ENCODE data around the gene HILPDA.
"Not testable (repeated sequence)": the region's sequence is repeated elsewhere in the genome, so short reads cannot be mapped to it uniquely, and the experiment has no call there.

Gene HILPDA

DNA sequence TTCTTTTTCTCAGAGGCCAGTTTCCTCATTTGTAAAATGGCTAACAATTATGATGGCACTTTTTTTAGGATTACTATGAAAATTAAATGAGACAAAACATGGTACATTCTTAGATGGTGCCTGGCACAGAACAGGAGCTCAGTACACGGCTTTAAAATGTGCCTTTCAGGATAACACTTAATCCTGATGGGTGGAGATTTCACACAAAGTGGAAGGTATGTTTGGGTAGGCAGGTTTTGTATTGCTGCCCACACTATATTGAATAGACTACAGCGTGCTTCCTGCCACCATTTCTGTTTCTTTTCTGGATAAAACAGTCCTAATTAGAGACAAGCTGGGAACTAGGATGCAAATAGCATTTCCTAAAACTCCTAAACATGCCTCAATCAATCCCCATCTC, 23.9 kb upstream of the HILPDA start:
- DNase-seq (ENCODE audit: low spot score), result no peak

DNA sequence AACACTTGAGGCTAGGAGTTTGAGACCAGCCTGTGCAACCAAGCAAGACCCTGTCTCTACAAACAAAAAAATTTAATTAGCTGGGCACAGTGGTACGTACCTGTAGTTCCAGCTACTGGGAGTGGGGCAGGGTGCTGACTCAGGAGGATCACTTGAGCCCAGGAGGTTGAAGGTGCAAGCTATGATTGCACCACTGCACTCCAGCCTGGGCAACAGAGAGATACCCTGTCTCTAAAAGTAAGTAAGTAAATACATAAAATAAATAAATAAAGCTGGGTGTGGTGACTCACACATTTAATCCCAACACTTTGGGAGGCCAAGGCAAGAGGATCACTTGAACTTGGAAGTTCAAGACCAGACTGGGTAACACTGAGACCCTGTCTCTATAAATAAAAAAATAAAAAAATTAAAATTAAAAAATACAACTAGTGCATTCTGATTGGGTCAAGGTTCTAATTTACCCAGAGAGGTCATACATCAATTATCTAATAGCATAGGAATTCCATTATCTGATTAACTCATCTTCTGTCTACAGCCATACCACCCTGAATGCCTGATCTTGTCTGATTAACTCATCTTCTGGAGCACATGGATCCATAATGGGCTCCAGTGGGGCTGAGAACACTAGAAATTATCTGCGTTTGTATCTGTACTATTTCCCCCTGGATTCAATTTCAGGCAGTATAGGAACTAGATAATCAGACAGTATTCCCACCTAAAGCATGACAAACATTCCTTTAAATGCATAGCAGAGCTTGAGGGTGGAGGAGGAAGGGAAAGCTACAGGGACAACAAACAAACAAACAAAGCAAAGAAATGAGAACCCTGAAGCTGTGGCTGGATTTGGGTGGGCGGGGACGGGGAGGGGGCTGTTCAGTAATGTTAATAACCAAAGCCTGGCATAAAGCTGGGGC, 21.0 kb upstream of the HILPDA start:
- no peak for DNase-seq (ENCODE audit: low spot score)

DNA sequence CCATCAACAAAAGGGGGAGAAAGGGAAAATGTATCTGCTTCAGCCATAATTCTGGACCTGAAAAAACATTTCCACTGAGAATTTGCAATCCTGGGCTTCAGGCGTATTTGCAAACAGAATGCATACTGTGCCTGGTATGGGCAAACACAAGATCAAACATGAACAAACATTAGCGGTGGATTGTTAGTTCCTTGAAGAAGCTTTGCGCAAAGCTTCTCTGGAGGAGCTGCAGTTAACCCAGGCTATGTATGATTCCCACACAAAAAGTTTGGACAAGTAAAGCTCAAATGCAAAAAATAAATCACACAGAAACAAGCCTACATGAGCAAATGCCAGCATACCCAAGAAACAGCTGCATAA, 20.4 kb upstream of the HILPDA start:
- no peak for DNase-seq (ENCODE audit: low spot score)

DNA sequence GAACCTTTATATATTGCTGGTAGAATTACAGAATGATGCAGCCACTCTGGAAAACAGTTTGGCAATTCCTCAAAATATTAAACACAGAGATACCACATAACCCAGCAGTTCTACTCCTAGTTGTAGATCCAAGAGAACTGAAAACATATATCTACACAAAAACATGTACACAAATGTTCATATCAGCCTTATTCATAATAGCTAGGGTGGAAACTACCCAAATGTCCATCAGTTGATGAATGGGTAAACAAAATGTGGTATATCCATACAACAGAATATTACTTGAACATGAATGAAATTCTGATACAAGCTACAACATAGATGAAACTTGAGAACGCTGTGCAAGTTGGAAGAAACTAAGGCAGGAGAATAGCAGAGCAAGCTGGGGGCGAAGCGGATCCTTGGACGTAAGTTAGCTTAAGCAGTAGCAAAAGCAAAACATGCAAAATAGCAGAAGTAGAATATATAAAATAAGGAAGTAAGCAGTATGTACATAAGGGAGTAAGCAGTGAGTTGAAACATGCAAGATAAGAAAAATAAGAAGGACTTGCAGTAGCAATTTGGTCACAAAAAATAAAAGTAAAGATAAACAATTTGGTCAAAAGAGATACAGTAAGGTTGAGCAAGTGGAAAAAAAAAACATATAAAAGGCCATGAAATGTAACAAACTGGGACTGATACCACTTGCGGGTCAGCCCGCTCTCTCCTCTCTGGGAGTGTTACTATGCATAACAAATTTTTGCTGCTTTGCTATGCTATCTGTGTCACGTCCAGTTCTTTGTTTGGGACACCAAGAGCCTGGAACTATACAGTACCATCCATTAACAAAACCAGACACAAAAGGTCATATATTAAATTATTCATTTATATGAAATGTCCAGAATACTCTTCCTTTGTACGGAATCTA, 18.0 kb upstream of the HILPDA start:
- no peak for DNase-seq (ENCODE audit: low spot score)

DNA sequence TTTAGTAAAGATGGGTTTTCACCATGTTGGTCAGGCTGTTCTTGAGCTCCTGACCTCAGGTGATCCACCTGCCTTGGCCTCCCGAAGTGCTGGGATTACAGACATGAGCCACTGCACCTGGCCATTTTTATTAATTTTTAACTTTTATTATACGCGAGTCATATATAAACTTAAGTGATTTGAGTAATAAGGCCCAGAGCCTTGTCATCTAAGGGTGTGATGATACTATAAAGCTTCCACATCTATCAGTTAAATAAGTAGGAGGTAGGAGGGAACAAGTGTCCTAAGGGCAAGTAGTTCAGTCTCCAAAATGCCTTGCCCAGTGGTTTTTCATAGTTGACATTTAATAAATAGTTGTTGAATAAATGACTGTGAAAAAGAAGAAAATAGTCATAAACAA, 13.3 kb upstream of the HILPDA start:
- DNase-seq (ENCODE audit: low spot score), result no peak

DNA sequence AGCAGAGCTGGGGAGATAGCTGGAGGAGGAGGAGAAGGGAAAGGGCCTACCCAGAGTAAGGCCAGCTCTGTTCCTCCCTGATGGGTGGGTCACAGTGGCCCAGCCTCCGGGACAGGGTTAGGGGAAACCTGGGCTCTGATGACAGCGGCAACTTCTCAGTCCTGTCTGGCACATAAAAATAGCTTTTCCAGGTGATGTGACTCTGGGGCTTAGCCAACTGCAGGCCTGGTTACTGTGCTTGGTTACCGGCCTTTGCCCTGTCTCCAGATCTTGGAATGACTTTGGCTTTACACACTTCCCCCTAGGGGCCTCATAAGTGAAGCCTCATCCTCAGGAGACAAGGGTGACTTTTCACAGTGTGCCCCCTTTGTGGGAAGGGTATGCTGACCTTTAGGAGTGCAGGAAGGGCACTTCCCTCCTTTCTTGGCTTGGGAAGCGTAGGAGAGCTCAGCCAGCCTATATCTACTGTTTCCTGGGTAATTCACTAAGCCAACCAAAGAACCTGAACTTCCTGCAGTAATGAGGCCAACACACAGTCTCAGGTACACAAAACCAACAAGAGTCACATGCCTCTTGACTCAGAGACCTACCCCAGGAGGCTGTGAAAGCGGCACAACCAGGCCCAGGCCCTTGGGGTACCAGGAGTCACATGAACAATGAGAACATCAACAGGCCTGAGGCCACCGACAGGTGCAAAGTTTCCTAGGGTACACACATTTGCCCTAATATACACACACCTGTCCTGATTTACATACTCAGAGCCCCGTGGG, 11.7 kb upstream of the HILPDA start:
- DNase-seq (ENCODE audit: low spot score), result no peak

DNA sequence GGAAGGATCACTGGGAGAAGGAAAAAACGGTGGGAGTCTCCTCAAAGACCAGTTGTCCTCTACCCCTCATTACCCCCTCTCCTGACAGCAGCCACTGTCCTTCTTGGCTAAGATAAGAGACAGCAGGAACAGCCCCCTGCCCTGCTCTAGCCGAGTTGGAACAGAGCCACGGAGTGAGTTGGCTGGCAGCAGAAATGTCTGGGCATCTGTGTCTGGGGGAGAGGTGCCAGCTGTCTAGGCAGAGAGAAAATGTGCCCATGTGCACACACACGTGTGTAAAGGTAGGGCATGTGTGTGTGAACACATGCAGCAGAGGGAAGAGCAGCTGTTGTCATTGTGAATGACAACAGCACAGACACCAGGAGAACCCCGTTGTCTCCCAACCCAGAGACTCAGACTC, 9.4 kb upstream of the HILPDA start:
- no peak for DNase-seq (ENCODE audit: low spot score)

DNA sequence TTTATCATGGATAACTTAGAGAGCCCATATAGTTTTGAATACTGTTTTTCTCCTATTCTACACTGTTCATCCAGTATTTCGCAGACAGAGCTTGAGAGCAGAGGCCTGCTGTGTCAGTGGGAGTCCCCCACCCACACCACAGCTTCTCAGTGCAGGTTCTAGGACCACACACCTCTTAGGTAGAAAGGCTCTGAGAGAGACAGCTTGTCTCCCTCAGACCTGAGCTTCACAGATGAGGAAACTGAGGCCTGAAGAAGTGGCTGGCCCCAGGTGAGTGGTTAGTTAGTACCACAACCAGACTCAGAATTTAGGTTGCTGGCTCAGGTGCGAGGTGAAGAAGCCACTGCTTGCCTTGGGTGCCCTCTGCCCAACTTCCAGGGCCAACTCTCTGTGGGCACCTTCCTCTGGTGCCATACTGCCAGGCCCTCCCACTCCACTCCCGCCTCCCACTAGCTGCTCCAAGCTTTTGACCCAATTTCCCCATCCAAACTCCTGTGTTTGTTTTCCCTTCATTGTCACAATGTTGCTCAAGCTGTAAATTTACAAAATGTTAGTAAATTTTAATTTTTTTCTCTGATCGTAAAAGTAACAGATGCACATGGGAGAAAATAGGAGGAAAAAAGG, 7.6 kb upstream of the HILPDA start:
- no peak for DNase-seq (ENCODE audit: low spot score)

DNA sequence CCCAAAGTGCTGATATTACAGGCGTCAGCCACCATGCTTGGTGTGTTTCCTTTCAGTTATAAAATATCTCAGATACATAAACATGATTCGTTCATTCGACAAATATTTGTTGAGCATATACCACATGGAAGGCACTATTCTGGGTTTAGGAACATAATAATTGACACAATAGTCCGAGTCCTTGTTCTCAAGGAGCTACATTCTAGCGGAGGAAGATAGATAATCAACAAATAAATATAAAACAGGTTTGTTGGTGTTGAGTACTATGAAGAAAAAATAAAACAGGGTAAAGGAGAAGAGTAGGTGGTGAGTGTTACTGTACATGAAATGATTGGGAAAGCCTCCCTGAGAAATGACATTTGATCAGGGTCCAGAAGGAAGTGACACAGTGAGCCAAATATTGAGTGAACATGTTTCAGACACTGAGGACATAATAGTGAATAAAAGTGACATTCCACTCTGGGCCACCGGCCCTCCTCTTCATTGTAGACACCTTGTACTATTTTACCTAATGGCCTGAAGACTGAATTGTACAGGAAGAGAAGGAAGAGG, 6.9 kb upstream of the HILPDA start:
- DNase-seq (ENCODE audit: low spot score), result no peak

DNA sequence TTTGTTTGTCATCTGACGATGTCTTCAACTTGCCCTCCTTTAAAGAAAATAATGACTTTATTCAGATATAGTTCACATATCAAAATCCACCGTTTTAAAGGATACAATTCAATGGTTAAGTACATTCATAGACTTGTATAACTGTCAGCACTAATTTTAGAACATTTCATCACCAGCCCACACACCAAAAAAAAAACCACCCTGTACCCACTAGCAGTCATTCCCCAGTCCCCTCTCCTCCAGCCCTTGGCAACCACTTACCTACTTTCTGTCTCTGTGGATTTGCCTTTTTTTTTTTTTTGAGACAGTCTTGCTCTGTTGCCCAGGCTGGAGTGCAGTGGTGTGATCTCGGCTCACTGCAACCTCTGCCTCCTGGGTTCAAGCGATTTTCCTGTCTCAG, 5.3 kb upstream of the HILPDA start:
- DNase-seq (ENCODE audit: low spot score), result no peak

DNA sequence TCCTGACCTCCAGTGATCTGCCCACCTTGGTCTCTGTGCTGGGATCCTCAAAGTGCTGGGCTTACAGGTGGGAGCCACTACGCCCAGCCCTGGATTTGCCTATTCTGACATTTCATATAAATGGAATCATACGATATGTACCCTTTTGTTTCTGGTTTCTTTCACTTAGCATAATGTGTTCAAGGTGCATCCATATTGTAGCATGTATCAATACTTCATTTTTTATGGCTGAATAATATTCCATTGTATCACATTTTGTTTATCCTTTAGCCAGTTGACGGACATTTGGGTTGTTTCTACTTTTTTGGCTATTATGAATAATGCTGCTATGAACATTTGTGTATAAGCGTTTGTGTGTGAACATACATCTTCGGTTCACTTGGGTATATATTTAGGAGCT, 4.8 kb upstream of the HILPDA start:
- DNase-seq (ENCODE audit: low spot score), result no peak

DNA sequence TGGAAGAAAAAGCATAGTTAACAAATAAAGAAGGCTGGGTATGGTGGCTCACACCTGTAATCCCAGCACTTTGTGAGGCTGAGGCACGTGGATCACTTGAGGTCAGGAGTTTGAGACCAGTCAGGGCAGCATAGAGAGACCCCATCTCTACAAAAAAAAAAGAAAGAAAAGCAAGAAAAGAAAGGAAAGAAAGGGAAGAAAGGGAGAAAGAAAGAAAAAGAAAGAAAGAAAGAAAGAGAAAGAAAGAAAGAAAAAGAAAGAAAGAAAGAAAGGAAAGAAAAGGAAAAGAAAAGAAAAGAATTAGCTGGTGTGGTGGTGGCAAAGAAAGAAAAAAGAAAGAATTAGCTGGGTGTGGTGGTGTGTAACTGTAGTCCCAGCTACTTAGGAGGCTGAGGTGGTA, 3.1 kb upstream of the HILPDA start:
- DNase-seq (ENCODE audit: low spot score), result no peak

DNA sequence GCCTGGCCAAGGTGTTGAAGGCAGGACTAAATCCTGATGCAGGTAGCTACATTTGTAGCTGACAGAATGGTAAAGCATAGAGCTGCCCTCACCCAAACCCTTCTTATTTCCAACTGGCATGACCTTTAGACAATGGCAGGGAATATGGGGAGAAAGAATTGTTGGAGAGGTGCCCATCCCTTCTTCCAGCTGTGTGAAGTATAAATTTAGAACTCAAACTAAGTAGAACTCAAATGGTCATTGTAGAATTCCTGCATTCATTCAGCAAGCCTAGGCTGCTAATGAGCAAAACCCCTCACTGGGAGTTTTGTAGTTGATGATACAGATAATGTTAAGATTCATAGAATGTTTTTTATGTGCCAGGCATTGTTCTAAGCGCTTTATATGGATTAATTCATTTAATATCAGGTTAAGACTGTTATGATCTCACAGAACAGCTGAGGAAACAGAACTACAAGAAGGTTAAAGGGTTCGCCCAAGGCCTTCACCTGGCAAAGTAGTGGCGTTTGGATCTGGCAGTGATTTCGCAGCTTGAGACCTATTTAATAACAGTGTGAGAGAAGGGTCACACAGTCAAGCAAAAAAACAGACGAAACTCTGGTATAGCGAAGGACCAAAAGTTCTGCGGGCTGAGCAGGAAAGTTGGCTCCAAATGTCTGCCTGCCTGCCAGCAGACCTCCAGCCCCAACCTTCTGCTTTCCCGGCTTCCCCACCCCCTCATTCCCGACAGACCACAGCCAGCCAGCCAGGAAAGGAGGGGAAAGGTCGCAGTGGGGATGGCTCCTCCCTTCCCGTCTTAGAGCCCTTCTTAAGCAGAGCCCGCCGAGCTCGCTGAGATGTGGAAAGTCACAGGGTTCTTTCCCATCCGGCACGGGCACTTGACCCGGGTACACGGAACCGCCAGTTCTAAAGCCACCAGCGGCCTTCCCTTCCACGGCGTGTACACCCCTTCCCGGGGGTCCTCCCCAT, 1.6 kb upstream of the HILPDA start:
- peak; percentile 83 for DNase-seq (ENCODE audit: low spot score)

DNA sequence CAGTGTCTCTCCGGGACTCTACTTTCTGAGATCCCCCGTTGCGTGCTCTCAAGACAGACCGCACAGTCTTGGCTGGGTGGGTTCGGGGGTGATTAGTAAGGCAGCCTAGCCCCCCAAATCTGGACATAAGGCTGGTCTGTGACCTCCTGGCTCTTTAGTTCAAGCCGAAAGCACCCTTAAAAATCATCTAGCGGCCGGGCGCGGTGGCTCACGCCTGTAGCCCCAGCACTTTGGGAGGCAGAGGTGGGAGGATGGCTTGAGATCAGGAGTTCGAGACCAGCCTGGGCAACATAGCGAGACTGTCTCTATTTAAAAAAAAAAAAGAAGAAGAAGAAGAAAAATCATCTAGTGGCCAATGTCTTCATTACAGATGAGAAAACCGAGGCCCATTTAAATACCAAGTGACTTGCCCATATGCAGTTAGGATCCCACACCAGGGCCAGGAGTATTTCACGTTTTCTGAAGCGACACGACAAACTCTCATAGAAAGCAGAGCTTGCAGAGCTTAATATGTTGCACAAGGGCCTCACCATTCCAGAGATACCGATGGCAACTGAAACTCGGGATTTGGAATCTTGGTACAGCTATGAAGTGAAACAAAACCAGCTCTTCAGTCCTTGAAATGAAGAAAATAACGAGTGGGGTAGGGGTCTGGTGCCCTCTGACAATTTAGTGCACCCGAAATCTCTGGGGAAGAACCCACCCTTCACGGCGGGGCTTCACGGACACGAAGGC, 703 bp upstream of the HILPDA start:
- DNase-seq (ENCODE audit: low spot score), result peak; percentile 33

DNA sequence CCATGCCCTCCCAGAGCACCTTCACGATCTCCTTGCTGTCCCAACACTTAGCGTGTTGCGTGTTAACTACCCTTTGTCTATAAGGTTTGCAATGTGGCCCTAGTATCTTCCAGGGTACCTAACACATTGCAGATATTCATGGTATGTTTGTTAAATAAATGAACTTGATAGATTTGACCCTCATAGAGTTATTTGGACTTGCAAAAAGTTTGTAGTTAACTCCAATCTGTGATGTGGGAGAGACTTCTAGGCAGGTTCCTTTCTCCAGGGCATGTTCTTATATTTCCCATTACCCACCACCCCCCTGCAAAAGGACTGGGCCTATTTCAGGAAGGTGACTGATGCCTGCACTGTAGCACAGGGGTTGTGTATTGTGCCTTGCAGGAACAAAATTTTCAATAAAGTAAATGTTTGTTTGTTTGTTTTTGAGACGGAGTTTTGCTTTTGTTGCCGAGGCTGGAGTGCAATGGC, 612 bp downstream of the HILPDA start:
- DNase-seq (ENCODE audit: low spot score), result no peak

DNA sequence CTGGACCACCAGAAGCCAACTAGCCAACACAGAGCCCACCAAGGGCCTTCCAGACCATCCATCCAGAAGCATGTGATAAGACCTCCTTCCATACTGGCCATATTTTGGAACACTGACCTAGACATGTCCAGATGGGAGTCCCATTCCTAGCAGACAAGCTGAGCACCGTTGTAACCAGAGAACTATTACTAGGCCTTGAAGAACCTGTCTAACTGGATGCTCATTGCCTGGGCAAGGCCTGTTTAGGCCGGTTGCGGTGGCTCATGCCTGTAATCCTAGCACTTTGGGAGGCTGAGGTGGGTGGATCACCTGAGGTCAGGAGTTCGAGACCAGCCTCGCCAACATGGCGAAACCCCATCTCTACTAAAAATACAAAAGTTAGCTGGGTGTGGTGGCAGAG, 1.7 kb downstream of the HILPDA start:
- not testable (repeated sequence) for DNase-seq (ENCODE audit: low spot score)

DNA sequence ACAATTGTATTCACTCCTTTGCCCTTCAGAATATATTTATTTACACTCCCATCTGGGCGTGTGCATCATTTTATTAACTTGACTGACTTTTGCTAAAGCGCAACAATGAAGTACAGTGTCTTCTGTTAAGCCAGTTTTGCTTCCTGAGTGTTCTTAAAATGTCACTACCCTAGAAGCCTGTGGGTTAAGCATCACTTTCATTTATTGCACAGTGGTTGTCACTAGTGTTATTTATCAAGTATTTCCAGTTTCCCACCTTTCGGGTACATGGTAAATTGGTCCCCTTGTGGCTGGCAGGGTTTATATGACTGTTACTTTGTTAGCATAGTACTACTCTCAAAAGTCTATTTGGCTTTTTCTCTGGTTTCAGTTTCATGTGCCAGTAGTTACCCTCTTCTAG, 3.3 kb downstream of the HILPDA start:
- DNase-seq (ENCODE audit: low spot score), result no peak

DNA sequence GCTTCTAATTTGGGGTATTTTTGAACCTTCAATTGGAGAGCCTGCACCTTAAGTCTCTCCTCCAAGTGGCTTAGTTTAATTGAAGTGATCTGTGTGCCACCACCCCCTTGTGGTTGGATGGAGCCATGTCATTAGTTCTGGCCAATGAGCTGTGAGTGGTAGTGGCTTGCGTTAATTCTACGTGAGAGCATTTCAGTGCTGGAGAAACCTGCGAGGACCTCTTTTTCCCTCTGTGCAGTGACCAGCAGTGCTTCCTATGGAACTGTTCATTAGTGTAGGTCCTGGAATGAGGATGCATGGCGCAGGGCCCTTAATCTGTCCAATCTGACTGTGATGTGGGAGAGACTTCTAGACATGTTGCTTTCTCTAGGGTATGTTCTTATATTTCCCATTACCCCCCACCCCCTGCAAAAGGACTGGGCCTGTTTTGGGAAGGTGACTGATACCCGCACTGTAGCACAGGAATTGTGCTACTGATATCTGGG, 3.8 kb downstream of the HILPDA start:
- peak; percentile 70 for DNase-seq (ENCODE audit: low spot score)

DNA sequence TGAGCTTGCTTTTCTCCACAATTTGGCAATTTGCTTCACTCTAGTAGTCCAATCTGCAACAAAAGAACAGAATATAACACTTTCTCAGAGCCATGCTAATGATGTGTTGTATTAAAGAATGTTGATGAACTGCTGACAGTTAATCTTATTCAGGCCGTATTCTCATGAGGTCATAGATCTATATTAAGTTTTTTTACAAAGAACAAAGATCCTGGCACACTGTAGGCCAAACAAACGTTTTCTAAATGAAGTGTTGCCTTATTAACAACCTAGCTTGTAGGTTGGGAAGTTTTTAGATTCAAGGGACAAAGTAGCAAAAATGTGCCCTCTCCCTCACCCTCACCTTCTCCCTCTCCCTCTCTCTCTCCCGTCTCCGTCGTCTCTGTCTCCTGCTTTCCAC, 6.8 kb downstream of the HILPDA start:
- no peak for DNase-seq (ENCODE audit: low spot score)
